DMS79 treated with DMSO at 0.1 percent for 48 hours (cell line): ENCODE data around the gene CFI.
"Not testable (repeated sequence)": the region's sequence is repeated elsewhere in the genome, so short reads cannot be mapped to it uniquely, and the experiment has no call there.

Experiments
- DNase-seq: peaks from one replicate; lab custom pipeline; 2025; lab: John Stamatoyannopoulos, UW

The CFI gene

GRCh38 chr4:109795059-109795458 is 6.7 kb downstream of the CFI start:
- no peak for DNase-seq

GRCh38 chr4:109787807-109788206 is 14.0 kb downstream of the CFI start:
- no peak for DNase-seq

GRCh38 chr4:109786846-109787245 is 15.0 kb downstream of the CFI start:
- DNase-seq = no peak

- DNase-seq = not testable (repeated sequence)
Observed at GRCh38 chr4:109782092-109782491, 19.7 kb downstream of the CFI start.

- no peak for DNase-seq
Observed at GRCh38 chr4:109764789-109765402, 36.9 kb downstream of the CFI start.

GRCh38 chr4:109764376-109764775 is 37.4 kb downstream of the CFI start:
- no peak for DNase-seq

- DNase-seq = no peak
Observed at GRCh38 chr4:109760682-109761081, 41.1 kb downstream of the CFI start.

GRCh38 chr4:109755656-109756055 is 46.1 kb downstream of the CFI start:
- DNase-seq = no peak

- no peak for DNase-seq
Observed at GRCh38 chr4:109754093-109754857, 47.5 kb downstream of the CFI start.

GRCh38 chr4:109752525-109752924 is 49.3 kb downstream of the CFI start:
- DNase-seq = no peak

- no peak for DNase-seq
Observed at GRCh38 chr4:109751852-109752251, 49.9 kb downstream of the CFI start.

GRCh38 chr4:109750652-109751244 is 51.1 kb downstream of the CFI start:
- DNase-seq = no peak

- DNase-seq = no peak
Observed at GRCh38 chr4:109749388-109750082, 52.3 kb downstream of the CFI start.

- DNase-seq = no peak
Observed at GRCh38 chr4:109748114-109748513, 53.7 kb downstream of the CFI start.

GRCh38 chr4:109746728-109747127 is 55.1 kb downstream of the CFI start:
- no peak for DNase-seq

GRCh38 chr4:109745830-109746229 is 56.0 kb downstream of the CFI start:
- no peak for DNase-seq

GRCh38 chr4:109739547-109739946 is 62.3 kb downstream of the CFI start:
- DNase-seq = no peak

GRCh38 chr4:109738104-109738872 is 63.5 kb downstream of the CFI start:
- DNase-seq = no peak

GRCh38 chr4:109735566-109736365 is 66.0 kb downstream of the CFI start:
- DNase-seq = no peak

GRCh38 chr4:109733728-109734127 is 68.1 kb downstream of the CFI start:
- no peak for DNase-seq
